ENCODE measurements around the gene TRDMT1.

The TRDMT1 gene

DNA sequence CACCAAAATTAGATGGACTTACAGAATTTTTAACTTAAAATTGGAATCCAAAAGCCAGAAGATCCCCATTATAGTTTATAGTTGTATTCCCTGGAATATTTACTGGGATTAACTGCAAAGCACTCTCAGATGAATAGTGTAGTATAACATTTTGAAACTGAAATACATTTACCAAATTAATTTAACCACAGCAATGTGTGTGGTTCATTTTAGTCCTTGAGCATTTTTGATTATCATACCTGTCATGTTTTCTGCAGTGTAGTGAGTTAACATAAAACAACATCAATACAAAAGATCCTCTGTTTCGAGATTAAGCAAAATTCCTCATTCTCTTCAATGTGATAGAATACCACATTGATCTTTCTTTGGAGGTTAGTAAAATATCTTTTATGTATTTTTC, 30.3 kb upstream of the TRDMT1 start:
- DNase-seq (ENCODE audit: low read depth, low spot score), result no peak

DNA sequence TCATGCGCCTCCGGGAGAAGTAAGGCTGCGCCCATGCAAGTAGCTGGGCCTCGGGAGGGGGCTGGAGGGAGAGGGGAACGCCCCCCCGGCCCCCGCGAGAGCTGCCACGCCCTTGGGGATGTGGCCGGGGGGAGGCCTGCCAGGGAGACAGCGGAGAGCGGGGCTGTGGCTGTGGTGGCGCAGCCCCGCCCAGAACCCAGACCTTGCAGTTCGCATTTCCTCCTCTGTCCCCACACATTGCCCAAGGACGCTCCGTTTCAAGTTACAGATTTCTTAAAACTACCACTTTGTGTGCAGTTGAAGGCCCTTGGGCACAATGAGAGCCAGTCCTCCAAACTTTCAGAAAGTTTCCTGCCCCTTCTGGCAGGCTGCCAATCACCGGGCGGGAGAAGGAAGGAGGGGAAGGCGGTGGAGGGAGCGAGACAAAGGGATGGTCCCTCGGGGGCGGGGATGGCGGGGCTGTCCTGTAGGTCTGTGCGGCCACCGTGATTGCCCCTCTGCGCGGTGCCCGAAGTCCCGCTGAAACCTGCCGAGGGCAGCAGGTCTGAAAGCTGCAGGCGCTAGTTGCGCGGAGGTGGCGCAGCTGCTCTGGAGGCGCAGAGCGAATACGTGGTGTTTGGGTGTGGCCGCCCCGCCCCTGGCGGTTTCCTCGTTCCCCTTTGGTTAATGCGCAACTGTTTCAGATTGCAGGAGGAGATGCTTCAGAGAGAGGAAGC, 28.7 kb upstream of the TRDMT1 start:
- peak; percentile 48 for DNase-seq (ENCODE audit: low read depth, low spot score)

DNA sequence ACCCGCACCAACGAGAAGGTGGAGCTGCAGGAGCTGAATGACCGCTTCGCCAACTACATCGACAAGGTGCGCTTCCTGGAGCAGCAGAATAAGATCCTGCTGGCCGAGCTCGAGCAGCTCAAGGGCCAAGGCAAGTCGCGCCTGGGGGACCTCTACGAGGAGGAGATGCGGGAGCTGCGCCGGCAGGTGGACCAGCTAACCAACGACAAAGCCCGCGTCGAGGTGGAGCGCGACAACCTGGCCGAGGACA, 28.2 kb upstream of the TRDMT1 start:
- DNase-seq (ENCODE audit: low read depth, low spot score), result no peak

DNA sequence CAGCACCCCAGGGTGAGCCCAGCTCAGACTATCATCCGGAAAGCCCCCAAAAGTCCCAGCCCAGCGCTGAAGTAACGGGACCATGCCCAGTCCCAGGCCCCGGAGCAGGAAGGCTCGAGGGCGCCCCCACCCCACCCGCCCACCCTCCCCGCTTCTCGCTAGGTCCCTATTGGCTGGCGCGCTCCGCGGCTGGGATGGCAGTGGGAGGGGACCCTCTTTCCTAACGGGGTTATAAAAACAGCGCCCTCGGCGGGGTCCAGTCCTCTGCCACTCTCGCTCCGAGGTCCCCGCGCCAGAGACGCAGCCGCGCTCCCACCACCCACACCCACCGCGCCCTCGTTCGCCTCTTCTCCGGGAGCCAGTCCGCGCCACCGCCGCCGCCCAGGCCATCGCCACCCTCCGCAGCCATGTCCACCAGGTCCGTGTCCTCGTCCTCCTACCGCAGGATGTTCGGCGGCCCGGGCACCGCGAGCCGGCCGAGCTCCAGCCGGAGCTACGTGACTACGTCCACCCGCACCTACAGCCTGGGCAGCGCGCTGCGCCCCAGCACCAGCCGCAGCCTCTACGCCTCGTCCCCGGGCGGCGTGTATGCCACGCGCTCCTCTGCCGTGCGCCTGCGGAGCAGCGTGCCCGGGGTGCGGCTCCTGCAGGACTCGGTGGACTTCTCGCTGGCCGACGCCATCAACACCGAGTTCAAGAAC, 27.7 kb upstream of the TRDMT1 start:
- no peak for DNase-seq (ENCODE audit: low read depth, low spot score)

DNA sequence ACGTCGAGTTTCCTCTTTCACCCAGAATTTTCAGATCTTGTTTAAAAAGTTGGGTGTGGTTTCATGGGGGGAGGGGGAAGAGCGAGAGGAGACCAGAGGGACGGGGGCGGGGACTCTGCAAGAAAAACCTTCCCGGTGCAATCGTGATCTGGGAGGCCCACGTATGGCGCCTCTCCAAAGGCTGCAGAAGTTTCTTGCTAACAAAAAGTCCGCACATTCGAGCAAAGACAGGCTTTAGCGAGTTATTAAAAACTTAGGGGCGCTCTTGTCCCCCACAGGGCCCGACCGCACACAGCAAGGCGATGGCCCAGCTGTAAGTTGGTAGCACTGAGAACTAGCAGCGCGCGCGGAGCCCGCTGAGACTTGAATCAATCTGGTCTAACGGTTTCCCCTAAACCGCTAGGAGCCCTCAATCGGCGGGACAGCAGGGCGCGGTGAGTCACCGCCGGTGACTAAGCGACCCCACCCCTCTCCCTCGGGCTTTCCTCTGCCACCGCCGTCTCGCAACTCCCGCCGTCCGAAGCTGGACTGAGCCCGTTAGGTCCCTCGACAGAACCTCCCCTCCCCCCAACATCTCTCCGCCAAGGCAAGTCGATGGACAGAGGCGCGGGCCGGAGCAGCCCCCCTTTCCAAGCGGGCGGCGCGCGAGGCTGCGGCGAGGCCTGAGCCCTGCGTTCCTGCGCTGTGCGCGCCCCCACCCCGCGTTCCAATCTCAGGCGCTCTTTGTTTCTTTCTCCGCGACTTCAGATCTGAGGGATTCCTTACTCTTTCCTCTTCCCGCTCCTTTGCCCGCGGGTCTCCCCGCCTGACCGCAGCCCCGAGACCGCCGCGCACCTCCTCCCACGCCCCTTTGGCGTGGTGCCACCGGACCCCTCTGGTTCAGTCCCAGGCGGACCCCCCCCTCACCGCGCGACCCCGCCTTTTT, 26.9 kb upstream of the TRDMT1 start, which contains the start of gene VIM:
Gene VIM (plus strand): TSS at position 151 of the 925 bp plus-strand sequence. CDS start 1,182 bp downstream, outside the sequence.
- peak; percentile 76 for DNase-seq (ENCODE audit: low read depth, low spot score)

DNA sequence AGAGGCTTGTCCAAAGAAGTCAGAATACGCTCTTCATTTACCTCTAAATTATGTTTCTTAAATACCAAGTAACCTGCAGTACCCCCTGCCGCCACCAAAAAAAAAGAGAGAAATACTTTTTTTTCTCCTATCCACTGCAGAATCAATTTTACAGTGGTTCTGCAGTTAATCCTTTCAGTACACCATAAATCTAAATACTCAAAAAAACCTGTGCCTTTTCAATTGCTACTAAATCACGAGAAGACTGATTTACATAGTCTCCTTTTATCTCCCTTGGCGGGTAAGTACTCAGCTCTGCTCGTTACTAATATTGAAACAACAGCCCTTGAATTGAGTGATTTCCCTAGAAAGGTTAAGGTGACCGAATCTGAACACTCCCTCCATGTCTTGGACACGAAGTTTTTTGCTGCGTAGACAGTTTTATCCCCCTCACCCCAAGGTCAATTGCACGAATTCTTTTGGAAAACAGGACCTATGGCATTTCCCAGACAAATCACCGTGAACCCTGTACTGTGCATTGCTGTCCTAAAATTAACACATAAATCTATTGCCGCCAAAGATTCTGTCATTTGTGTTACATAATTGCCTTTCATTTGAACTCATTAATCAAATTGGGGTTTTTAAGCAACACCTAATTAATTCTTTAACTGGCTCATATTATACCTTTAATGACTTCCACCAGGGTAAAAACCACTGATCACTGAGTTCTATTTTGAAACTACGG, 26.1 kb upstream of the TRDMT1 start:
- no peak for DNase-seq (ENCODE audit: low read depth, low spot score)

DNA sequence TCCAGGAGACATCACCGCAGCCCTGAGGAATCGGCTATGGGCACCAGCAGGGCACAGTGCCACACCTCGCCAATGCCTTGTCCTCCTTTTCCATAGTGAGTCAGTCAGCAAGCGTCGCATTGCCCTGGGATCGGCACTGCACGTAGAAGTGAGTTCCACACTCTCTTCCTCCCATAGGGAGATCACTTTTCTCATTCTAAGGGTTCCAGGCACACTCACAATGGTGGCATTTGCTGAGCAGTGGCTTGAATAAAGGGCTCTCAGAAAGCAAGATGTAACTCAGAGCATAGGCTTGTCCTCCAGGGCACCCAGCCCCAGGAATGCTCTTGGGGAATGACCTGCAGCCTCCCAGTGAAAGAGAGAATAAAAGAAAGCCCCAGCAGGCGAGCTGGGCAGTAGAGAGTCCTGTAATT, 25.4 kb upstream of the TRDMT1 start:
- DNase-seq (ENCODE audit: low read depth, low spot score), result no peak

DNA sequence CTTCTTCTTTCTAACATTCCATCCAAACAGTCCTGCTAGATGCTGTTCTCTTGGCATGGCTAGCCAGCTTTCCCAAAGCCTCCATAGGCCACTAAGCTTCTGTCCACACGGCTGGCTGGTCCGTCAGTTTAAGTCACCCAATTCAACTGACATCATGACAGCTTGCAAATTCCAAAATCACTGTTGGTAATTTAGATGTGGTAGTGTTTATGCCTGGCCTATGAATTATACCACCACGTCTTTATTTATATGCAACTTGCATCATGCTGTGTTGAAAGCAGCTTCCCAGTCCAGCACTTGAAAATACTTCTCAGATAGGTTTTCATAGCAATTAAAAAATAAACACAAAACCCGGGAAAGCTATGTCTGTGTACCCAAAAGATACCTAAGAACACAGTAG, 24.3 kb upstream of the TRDMT1 start:
- no peak for DNase-seq (ENCODE audit: low read depth, low spot score)

DNA sequence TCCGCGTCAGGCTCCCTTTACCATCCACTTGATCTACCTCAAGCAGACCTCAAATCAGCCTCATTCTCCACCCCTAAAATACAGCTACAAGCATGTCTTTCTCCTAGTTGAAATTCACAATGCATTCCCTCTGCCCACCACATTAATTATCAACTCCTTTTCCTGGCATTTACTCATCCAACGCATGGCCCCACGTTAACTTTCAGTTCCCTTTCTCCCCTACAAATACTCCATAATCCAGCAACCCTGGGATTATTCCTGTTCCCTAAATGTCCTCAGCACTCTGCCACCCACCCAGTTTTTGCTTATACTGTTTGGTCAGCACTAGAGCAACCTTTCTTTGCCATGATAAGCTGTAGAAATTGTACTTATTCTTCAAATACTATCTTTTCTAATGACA, 20.9 kb upstream of the TRDMT1 start:
- DNase-seq (ENCODE audit: low read depth, low spot score), result no peak

DNA sequence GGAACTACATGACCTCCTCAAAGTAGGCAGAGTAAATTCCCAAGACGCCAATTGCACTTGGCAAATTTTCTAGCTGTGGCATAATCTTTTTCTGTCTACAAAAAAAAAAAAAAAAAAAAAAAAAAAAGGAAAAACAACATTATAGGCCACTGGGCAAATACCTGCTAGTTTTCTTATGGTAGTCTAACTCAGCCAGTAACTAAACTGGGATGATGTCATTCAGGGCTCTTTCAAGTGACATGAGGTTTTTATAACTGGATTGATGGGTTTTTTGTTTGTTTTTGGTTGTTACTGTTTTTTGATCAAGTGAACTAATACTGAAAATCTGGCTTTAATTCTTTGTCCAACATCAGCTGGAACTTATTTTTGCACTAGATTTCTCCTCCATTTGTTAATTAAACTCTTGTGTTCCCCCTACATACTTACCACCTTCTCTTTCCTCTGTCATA, 19.2 kb upstream of the TRDMT1 start:
- no peak for DNase-seq (ENCODE audit: low read depth, low spot score)

DNA sequence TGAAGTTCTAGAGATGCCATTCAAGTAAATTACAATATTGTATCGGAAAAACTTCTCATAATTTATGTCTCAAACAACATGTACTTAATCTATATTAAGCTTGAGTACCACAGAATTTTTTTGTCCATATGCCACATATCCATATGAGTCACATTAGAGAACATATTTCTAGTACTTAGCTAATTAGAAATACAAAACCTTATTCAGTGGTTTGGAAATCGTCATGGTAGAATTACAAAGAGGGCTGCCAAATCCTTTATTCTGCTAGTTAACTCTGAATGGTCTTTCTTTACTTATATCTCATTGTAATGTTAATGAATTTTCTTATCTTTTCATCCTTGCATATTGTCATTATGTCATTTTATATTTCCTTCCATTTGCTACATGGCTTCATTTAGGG, 17.6 kb upstream of the TRDMT1 start:
- no peak for DNase-seq (ENCODE audit: low read depth, low spot score)

DNA sequence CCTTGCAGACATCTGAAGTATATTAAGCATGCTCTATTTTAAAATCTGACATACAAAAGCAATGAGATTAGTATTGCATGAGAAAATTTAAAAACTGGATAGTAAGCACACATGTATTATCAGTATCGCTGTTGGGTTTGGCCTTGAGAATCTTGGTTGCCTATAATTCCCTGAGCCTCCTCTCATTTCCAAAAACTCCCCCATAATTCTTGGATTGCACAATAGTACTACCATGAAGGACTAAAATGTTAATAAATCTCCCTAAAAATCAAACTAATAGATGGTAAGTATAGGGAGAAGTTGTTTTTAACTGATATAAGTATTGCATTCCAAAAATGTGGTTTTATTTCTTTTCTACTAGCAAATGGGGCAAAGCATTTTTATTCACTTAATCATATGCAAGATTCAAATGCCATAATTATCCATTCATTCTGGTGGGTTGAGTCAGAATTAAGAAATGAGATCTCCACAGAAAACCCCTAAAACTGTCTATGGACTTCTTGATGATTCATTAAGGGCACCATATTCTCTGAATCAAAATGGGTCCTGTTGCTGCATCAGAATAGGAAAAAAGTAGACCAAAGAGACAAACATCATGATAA, 16.3 kb upstream of the TRDMT1 start:
- no peak for DNase-seq (ENCODE audit: low read depth, low spot score)

DNA sequence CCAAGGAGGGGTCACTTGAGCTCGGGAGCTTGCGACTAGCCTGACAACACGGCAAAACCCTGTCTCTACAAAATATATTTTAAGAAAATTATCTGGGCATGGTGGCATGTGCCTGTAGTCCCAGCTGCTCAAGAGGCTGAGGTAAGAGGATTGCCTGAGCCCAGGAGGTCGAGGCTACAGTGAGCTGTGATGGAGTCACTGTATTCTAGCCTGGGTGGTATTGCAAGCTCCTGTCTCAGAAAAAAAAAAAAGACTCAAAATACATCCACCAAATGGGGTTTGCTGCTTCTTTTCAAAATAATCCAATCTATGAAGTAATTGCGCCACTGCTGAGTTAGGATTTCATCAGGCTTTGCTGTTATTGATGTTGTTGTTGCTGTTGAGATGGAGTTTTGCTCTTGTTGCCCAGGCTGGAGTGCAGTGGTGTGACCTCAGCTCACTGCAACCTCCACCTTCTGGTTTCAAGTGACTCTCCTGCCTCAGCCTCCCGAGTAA, 15.5 kb upstream of the TRDMT1 start:
- DNase-seq (ENCODE audit: low read depth, low spot score), result no peak

DNA sequence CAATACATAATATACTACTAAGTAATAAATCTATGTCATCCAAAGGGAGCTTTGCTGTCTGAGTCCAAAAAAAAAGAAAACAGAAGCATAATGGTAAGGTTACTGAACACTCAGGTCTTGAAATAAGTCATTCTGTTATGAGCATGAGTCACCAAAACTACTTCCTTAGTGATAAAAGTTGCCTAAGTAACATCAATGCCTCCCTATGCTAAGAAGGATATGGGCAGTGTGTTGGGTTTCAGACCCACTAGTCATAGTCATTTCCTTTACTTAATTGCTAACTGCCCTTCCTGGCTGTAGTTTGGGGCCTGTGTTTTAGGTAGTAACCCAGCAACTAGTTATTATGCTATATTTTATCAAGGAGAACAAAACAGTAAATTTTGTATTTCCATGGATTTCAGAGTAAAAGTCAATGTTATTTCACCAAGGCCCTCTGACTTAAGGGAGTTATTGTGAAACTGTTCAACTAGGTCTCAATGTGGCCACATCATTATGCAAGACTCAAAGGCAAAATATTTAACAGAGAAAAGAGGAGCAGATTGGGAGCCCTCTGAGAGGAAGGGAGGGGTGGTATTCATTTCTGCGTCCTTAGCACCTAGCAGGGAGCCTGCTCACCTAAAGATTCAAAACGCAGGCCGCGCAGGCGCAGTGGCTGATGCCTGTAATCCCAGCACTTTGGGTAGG, 14.9 kb upstream of the TRDMT1 start:
- no peak for DNase-seq (ENCODE audit: low read depth, low spot score)

DNA sequence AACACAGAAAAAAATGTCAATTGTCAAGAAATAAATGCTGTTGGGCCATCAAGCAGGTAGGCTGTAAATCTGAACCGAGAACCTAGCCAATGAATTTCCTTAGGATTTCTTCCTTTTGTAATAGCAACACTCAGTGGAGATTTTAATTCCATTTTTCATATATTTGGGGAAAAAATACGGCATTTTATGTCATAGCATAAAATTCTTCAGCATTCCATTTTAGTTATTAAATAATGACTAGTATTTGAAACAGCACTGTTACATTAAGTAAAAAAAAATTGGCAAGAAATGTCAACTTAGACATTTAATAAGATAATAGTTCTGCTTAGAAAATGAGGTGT, 14.3 kb upstream of the TRDMT1 start:
- DNase-seq (ENCODE audit: low read depth, low spot score), result no peak

DNA sequence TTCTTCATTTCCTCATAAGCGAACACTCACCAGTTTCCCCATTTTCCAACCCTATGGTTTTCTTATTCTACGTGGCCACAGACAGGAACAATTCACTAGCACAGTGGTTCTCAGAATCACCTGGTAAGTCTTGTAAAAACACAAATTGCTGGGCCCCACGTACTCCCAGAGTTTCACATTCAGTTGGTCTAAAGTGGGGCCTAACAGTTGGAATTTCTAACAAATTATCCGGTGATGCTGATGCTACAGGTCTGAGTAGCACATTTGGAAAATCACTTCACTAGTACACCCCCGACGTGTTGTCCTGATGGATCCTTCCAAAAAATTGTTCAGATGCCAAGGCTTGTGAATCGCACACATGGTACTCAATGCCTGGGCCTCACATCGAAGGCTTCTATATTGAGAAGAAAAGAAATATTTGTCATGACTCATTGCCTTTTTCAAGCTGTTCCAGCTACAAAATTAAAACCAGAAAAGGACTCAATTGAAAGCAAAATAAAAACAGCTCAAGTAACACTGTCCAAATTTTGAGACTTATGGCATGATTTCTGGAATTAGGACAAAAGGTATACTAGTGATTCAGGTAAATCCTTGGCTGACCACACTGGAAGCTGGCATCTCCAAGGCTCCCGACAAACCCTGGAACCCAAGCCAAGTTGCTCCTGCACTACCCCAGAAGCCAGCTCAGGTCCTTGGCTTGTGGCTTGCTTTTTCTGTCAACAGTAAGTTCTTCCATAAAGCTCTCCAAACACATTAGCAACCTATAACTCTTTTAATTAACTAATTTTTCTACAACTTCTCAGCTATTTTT, 13.7 kb upstream of the TRDMT1 start:
- DNase-seq (ENCODE audit: low read depth, low spot score), result peak; percentile 79

DNA sequence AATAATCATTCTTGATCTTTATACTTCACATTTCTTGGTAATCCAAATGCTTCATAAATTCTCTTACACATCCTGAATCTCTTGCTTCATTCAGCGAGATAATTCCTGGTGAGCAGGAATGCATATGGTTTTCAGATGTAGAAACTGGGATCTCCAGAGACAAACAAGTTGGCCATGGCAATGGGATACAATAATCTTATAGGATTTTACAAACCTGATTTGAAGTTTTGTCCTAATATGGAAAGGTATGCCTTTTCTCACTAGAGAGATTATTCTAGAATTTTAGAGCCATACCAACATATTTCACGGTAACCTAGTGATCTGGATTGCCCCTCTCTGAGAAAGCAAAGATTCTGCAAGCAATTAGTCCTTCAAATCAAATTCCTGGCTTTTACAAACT, 13.1 kb upstream of the TRDMT1 start:
- no peak for DNase-seq (ENCODE audit: low read depth, low spot score)

DNA sequence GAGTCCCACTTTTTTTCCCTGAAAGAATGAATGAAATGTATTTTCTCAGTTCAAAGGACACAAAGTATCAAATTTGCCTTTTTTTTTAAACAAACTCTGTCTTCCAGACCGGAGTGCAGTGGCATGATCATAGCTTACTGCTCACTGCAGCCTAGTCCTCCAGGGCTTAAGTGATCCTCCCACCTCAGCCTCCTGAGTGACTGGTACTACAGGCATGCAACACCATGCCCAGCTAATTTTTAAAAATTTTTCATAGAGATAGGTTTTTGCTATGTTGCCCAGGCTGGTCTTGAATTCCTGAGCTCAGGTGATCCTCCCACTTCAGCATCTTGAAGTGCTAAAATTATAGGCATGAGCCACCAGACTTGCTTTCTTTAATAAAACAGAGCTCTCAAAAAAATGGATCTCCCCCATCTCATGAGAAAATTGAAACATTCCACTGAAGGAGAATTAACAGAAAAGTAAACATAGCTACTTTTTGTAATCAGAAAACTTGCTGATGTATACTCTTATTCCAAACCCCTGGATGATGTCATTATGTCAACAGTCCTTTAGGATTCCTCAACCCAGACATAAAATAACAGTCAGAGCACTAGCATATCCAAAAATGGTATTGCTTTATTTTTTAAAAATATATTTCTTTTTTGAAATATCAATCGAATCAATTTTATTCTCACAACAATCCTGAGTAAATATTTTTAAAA, 12.3 kb upstream of the TRDMT1 start:
- no peak for DNase-seq (ENCODE audit: low read depth, low spot score)

DNA sequence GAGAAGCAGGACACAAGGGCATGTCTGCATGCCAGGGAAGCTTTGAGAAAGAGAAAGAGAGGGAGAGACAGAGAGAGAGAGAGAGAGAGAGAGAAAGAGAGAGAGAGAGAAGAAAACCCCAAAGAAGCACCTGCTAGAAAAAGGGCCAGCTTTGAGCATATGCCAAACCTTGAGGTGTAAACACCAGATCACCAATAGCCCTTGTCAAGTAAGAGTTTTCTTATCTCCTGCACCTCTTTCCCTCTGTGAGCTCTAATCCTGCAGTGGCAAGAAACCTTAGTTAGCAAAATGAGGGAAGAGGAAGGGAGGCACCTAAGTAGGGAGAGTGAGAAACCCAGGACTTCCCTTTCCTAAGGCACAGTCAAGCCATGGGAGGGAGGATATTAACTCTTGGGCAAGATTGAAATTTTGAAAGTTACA, 11.3 kb upstream of the TRDMT1 start:
- no peak for DNase-seq (ENCODE audit: low read depth, low spot score)

Measured in brain pericyte (primary cell).